IMR-90 (cell line): ENCODE results near the gene UXS1.

ENCODE experiments used
- CHD1 ChIP-seq: IDR thresholded peaks from 2 replicates; pipeline ENCODE4 v1.6.1; 2012; ENCODE audit warnings: low read depth, low read length, improper control_type of control experiment
- FOS ChIP-seq: fragments of 150-350 bp; IDR thresholded peaks from 2 replicates; pipeline ENCODE4 v1.6.1; 2016; ENCODE audit warnings: low read depth, low read length
- MAZ ChIP-seq: IDR thresholded peaks from 2 replicates; pipeline ENCODE4 v1.6.1; 2012; ENCODE audit warnings: low read depth, mild to moderate bottlenecking, low read length, improper control_type of control experiment, moderate library complexity, borderline replicate concordance
- MXI1 ChIP-seq: IDR thresholded peaks from 2 replicates; pipeline ENCODE4 v1.6.1; 2012; ENCODE audit warnings: low read depth, mild to moderate bottlenecking, low read length, moderate library complexity, borderline replicate concordance
- NFE2L2 ChIP-seq: fragments of 150-350 bp; IDR thresholded peaks from 2 replicates; pipeline ENCODE4 v1.6.1; 2016; ENCODE audit warnings: low read depth, mild to moderate bottlenecking, low read length
- POLR2A ChIP-seq: IDR thresholded peaks from 2 replicates; pipeline ENCODE4 v1.6.1; 2012; ENCODE audit warnings: mild to moderate bottlenecking, low read depth, low read length
- RAD21 ChIP-seq: IDR thresholded peaks from 2 replicates; pipeline ENCODE4 v1.6.1; 2012; ENCODE audit warnings: low read length, improper control_type of control experiment
- SMC3 ChIP-seq: fragments of 150-350 bp; IDR thresholded peaks from 2 replicates; pipeline ENCODE4 v1.6.1; 2016; ENCODE audit warnings: low read depth, mild to moderate bottlenecking, antibody characterized with exemption, low read length, moderate library complexity
- TF ChIP-seq, protein P1 (sequence below): conservative IDR thresholded peaks from 2 replicates; pipeline ENCODE4 v1.5.1; 2012; ENCODE audit warnings: mild to moderate bottlenecking, low read depth, low read length, improper control_type of control experiment

DNA sequence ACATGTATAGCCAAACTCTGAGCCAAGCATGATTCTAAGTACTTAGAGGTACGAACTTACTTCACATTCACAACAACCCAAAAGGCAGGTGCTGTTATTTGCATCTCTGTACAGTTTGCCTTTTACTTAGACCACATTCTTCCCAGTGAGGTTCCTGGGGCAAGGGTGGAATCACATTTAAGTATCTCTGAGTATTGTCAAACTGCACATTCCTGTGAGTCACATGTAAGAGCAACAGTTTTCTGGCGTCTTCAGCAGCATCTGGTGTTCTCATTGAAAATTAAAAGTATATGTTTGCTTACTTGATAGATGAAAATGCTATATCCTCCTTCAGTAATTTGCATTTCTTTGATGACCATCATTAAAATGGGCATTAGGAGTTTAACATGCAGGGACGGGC, 119.1 kb downstream of the UXS1 start:
- TF ChIP-seq, protein P1, sequence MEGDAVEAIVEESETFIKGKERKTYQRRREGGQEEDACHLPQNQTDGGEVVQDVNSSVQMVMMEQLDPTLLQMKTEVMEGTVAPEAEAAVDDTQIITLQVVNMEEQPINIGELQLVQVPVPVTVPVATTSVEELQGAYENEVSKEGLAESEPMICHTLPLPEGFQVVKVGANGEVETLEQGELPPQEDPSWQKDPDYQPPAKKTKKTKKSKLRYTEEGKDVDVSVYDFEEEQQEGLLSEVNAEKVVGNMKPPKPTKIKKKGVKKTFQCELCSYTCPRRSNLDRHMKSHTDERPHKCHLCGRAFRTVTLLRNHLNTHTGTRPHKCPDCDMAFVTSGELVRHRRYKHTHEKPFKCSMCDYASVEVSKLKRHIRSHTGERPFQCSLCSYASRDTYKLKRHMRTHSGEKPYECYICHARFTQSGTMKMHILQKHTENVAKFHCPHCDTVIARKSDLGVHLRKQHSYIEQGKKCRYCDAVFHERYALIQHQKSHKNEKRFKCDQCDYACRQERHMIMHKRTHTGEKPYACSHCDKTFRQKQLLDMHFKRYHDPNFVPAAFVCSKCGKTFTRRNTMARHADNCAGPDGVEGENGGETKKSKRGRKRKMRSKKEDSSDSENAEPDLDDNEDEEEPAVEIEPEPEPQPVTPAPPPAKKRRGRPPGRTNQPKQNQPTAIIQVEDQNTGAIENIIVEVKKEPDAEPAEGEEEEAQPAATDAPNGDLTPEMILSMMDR: no peak
- TF ChIP-seq POLR2A (no peak), MAZ (no peak), CHD1 (no peak), MXI1 (no peak), FOS (no peak), RAD21 (no peak), NFE2L2 (no peak), SMC3 (no peak)
